Measurements from ENCODE around the gene WDR36.

The WDR36 gene

DNA sequence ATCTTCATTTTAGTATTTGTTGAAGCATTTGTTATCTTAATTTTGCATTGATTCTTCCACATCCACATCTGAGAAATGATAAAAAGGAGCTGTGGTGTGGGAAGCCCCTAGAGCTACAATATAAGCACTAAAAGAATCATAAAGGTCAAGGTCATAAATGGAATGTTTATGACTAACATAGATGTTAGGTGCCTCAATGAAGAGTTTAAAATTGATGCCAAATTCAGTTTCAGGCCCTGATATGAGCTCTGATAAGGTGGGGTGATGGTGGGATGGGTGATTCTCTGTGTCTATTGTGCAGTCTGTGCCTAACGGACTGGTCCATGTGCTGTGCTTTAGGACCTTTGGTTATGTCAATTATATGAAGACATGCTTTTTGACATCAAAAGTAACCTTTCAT, 70.9 kb downstream of the WDR36 start:
- Histone ChIP-seq H3K4me2 (ENCODE audit: low read length) (no peak overlapping the region), H3K9me3 (ENCODE audit: insufficient read depth, low read length) (no peaks in the 10 kb centered on the region), H3K36me3 (replicated peaks; ENCODE audit: low read depth, low read length) (no peaks in the 10 kb centered on the region), H3K79me2 (ENCODE audit: low read length) (no peaks in the 10 kb centered on the region), H3K27me3 (ENCODE audit: low read depth, low read length) (no peaks in the 10 kb centered on the region), H2AFZ (ENCODE audit: low read depth, low read length) (no peak overlapping the region), H3K4me3 (ENCODE audit: low read length) (no peak overlapping the region), H3K27ac (ENCODE audit: low read length) (no peak overlapping the region), H3K4me1 (ENCODE audit: low read length) (peaks cover 16% of the 10 kb centered on the region), H4K20me1 (ENCODE audit: insufficient read depth, low read length) (no peaks in the 10 kb centered on the region), H3K9ac (ENCODE audit: low read length) (no peak overlapping the region)
- TF ChIP-seq, protein P1, sequence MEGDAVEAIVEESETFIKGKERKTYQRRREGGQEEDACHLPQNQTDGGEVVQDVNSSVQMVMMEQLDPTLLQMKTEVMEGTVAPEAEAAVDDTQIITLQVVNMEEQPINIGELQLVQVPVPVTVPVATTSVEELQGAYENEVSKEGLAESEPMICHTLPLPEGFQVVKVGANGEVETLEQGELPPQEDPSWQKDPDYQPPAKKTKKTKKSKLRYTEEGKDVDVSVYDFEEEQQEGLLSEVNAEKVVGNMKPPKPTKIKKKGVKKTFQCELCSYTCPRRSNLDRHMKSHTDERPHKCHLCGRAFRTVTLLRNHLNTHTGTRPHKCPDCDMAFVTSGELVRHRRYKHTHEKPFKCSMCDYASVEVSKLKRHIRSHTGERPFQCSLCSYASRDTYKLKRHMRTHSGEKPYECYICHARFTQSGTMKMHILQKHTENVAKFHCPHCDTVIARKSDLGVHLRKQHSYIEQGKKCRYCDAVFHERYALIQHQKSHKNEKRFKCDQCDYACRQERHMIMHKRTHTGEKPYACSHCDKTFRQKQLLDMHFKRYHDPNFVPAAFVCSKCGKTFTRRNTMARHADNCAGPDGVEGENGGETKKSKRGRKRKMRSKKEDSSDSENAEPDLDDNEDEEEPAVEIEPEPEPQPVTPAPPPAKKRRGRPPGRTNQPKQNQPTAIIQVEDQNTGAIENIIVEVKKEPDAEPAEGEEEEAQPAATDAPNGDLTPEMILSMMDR (IDR thresholded peaks at IDR 0.05; ENCODE audit: low read depth, low read length), result no peak
- no peak for TF ChIP-seq EZH2phosphoT487 (IDR thresholded peaks at IDR 0.05; ENCODE audit: low read depth)

DNA sequence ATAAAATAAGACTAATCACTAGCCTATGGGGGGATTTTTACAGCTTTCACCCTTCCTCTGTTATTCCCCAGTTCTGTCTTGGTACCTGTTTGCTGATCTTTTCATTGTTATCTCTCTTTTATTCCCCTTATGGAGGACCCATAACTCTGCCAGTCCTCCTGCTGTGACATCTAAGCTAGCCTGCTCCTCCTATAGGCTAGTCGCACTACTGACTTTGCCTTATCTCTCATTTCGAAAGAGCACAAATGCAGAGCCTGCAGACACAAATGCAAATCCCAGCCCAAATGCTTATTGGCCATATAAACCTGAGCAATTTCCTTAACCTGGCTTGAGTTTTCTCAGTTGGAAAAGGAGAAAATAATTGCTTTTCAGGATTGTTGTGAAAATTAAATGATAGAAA, 72.9 kb downstream of the WDR36 start:
- Histone ChIP-seq H4K20me1 (ENCODE audit: insufficient read depth, low read length) (no peaks in the 10 kb centered on the region), H3K36me3 (replicated peaks; ENCODE audit: low read depth, low read length) (no peaks in the 10 kb centered on the region), H3K9me3 (ENCODE audit: insufficient read depth, low read length) (no peaks in the 10 kb centered on the region), H3K27ac (ENCODE audit: low read length) (no peak overlapping the region), H3K4me3 (ENCODE audit: low read length) (no peak overlapping the region), H3K79me2 (ENCODE audit: low read length) (no peaks in the 10 kb centered on the region), H3K4me2 (ENCODE audit: low read length) (no peak overlapping the region), H3K9ac (ENCODE audit: low read length) (no peak overlapping the region), H2AFZ (ENCODE audit: low read depth, low read length) (no peak overlapping the region), H3K27me3 (ENCODE audit: low read depth, low read length) (no peaks in the 10 kb centered on the region), H3K4me1 (ENCODE audit: low read length) (peaks cover 1% of the 10 kb centered on the region; the same call in 1 of the 2 replicates)
- no peak for TF ChIP-seq EZH2phosphoT487 (IDR thresholded peaks at IDR 0.05; ENCODE audit: low read depth)
- TF ChIP-seq, protein P1 (IDR thresholded peaks at IDR 0.05; ENCODE audit: low read depth, low read length), result no peak

- H3K27me3 ChIP-seq (ENCODE audit: low read depth, low read length), result no peaks in the 10 kb centered on the region
- no peak overlapping the region for H3K9ac ChIP-seq (ENCODE audit: low read length)
- no peaks in the 10 kb centered on the region for H3K36me3 ChIP-seq (replicated peaks; ENCODE audit: low read depth, low read length)
- H2AFZ ChIP-seq (ENCODE audit: low read depth, low read length), result no peak overlapping the region
- no peaks in the 10 kb centered on the region for H3K4me1 ChIP-seq (ENCODE audit: low read length)
- TF ChIP-seq EZH2phosphoT487 (IDR thresholded peaks at IDR 0.05; ENCODE audit: low read depth), result no peak
- TF ChIP-seq, protein P1 (IDR thresholded peaks at IDR 0.05; ENCODE audit: low read depth, low read length), result no peak
- H3K4me2 ChIP-seq (ENCODE audit: low read length), result no peak overlapping the region
- no peak overlapping the region for H3K4me3 ChIP-seq (ENCODE audit: low read length)
- no peak overlapping the region for H3K27ac ChIP-seq (ENCODE audit: low read length)
- H3K9me3 ChIP-seq (ENCODE audit: insufficient read depth, low read length), result no peaks in the 10 kb centered on the region
- H4K20me1 ChIP-seq (ENCODE audit: insufficient read depth, low read length), result no peaks in the 10 kb centered on the region
- no peaks in the 10 kb centered on the region for H3K79me2 ChIP-seq (ENCODE audit: low read length)
Observed at GRCh38 chr5:111167551-111167950, 75.4 kb downstream of the WDR36 start.

- H4K20me1 ChIP-seq (ENCODE audit: insufficient read depth, low read length), result no peaks in the 10 kb centered on the region
- no peaks in the 10 kb centered on the region for H3K9me3 ChIP-seq (ENCODE audit: insufficient read depth, low read length)
- no peaks in the 10 kb centered on the region for H3K36me3 ChIP-seq (replicated peaks; ENCODE audit: low read depth, low read length)
- no peaks in the 10 kb centered on the region for H3K27me3 ChIP-seq (ENCODE audit: low read depth, low read length)
- no peaks in the 10 kb centered on the region for H3K79me2 ChIP-seq (ENCODE audit: low read length)
- TF ChIP-seq, protein P1 (IDR thresholded peaks at IDR 0.05; ENCODE audit: low read depth, low read length), result no peak
- no peak for TF ChIP-seq EZH2phosphoT487 (IDR thresholded peaks at IDR 0.05; ENCODE audit: low read depth)
- H3K4me2 ChIP-seq (ENCODE audit: low read length), result no peak overlapping the region
- H3K9ac ChIP-seq (ENCODE audit: low read length), result no peak overlapping the region
- H3K27ac ChIP-seq (ENCODE audit: low read length), result no peak overlapping the region
- no peak overlapping the region for H3K4me3 ChIP-seq (ENCODE audit: low read length)
- no peak overlapping the region for H2AFZ ChIP-seq (ENCODE audit: low read depth, low read length)
- H3K4me1 ChIP-seq (ENCODE audit: low read length), result no peaks in the 10 kb centered on the region
Observed at GRCh38 chr5:111168608-111169007, 76.5 kb downstream of the WDR36 start.

All from OCI-LY3 (cell line).